Raji (cell line): Measurements from ENCODE around the gene TLR8.

Experiments
- POLR2A ChIP-seq: IDR thresholded peaks from 2 replicates; pipeline ENCODE4 v1.6.1; 2011; ENCODE audit warnings: low read depth, low read length, control low read depth; ENCODE audit not compliant: insufficient read depth

The TLR8 gene

GRCh38 chrX:12906046-12906761 lies at the start of gene TLR8:
Gene TLR8 (plus strand): TSS chrX:12906620. CDS start chrX:12906707, 87 bp downstream.
- TF ChIP-seq POLR2A = no peak

GRCh38 chrX:12865359-12865758 lies 41.1 kb upstream of the TLR8 start:
- TF ChIP-seq POLR2A = no peak

GRCh38 chrX:12866451-12867377 lies 39.7 kb upstream of the TLR8 start, which contains the start of gene TLR7:
Gene TLR7 (plus strand): TSS chrX:12867072. CDS start chrX:12867579, 507 bp downstream.
- TF ChIP-seq POLR2A = no peak

- no peak for TF ChIP-seq POLR2A
These were observed 38.7 kb upstream of the TLR8 start for GRCh38 chrX:12867685-12868084.

- TF ChIP-seq POLR2A = no peak
These were observed 37.7 kb upstream of the TLR8 start for GRCh38 chrX:12868747-12869146.

- no peak for TF ChIP-seq POLR2A
These were observed 35.2 kb upstream of the TLR8 start for GRCh38 chrX:12871257-12871656.

GRCh38 chrX:12872741-12873140 lies 33.7 kb upstream of the TLR8 start:
- TF ChIP-seq POLR2A = no peak

GRCh38 chrX:12874581-12874980 lies 31.8 kb upstream of the TLR8 start:
- TF ChIP-seq POLR2A = no peak

GRCh38 chrX:12877386-12877785 lies 29.0 kb upstream of the TLR8 start:
- TF ChIP-seq POLR2A = no peak

- no peak for TF ChIP-seq POLR2A
These were observed 27.9 kb upstream of the TLR8 start for GRCh38 chrX:12878536-12878935.

- no peak for TF ChIP-seq POLR2A
These were observed 24.5 kb upstream of the TLR8 start for GRCh38 chrX:12881914-12882313.

GRCh38 chrX:12885508-12885907 lies 20.9 kb upstream of the TLR8 start:
- TF ChIP-seq POLR2A = no peak

- no peak for TF ChIP-seq POLR2A
These were observed 19.9 kb upstream of the TLR8 start for GRCh38 chrX:12886545-12886944.

- no peak for TF ChIP-seq POLR2A
These were observed 19.3 kb upstream of the TLR8 start for GRCh38 chrX:12887141-12887540.

- TF ChIP-seq POLR2A = no peak
These were observed 18.7 kb upstream of the TLR8 start for GRCh38 chrX:12887767-12888166.

GRCh38 chrX:12890467-12890866 lies 16.0 kb upstream of the TLR8 start:
- TF ChIP-seq POLR2A = no peak
